ENCODE results near the gene ZFHX3.

DNA sequence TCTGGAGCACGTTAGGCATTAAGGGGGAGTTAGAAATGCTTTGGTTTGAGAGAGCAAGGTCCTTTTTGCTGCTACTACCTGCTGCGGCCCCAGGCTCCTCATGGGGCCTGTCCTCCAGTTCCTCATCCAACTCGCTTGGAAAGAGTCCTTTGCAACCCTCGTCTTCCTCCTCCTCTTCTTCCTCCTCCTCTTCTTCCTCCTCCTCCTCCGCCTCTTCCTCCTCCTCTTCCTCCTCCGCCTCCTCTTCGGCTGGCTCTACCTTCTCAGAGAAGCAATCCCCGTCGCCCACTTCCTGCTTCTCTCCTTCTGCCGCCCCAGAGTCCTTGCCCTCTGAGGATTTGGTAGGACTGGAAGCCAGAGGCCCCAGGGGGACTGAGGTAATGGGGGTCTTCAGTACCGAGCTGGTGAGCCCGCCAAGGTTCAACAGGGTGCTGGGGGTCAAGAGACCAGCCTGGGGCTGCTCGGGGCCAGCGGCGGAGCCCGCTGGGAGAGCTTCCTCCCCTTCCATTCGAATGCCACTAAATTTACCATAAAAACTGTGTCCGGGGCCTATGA, 89.3 kb downstream of the ZFHX3 start:
- TF ChIP-seq, protein P1, sequence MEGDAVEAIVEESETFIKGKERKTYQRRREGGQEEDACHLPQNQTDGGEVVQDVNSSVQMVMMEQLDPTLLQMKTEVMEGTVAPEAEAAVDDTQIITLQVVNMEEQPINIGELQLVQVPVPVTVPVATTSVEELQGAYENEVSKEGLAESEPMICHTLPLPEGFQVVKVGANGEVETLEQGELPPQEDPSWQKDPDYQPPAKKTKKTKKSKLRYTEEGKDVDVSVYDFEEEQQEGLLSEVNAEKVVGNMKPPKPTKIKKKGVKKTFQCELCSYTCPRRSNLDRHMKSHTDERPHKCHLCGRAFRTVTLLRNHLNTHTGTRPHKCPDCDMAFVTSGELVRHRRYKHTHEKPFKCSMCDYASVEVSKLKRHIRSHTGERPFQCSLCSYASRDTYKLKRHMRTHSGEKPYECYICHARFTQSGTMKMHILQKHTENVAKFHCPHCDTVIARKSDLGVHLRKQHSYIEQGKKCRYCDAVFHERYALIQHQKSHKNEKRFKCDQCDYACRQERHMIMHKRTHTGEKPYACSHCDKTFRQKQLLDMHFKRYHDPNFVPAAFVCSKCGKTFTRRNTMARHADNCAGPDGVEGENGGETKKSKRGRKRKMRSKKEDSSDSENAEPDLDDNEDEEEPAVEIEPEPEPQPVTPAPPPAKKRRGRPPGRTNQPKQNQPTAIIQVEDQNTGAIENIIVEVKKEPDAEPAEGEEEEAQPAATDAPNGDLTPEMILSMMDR (IDR thresholded peaks at IDR 0.05 in 8 of 11, conservative IDR thresholded peaks at IDR 0.05 in 3 of 11) = no peak
- TF ChIP-seq POLR2A (IDR thresholded peaks at IDR 0.05) (no peak), POLR2AphosphoS5 (IDR thresholded peaks at IDR 0.05) (no peak)
